K562 (cell line): ENCODE results near the gene MEI4. TPM values are rescaled to one million over a fixed set of nuclear protein-coding genes. Genes with fewer than 3 reads are reported as not detected.

Source experiments
- BRCA1 ChIP-seq, 2 experiments: fragments of 450-650 bp in 1 of 2; sonication (generic) in 1 of 2; formaldehyde crosslinking in 1 of 2; IDR thresholded peaks; 2 replicates each; pipeline versions ENCODE4 v1.5.0 to v1.6.1; 2017 to 2020; ENCODE audit warnings: mild to moderate bottlenecking in 1 of 2, missing genetic modification reagents in 1 of 2
- CTBP1 ChIP-seq: fragments of 450-650 bp; IDR thresholded peaks from 2 replicates; pipeline ENCODE4 v1.6.1; 2016; ENCODE audit warnings: borderline replicate concordance
- MEF2A ChIP-seq: IDR thresholded peaks from 2 replicates; pipeline ENCODE4 v1.6.1; 2011; ENCODE audit warnings: low read depth, mild to moderate bottlenecking, low read length, moderate library complexity; ENCODE audit not compliant: control insufficient read depth
- ZBTB7A ChIP-seq: IDR thresholded peaks from 2 replicates; pipeline ENCODE4 v1.6.1; 2011; ENCODE audit warnings: low read depth, mild to moderate bottlenecking, low read length, moderate library complexity, borderline replicate concordance; ENCODE audit not compliant: control insufficient read depth
- ZNF184 ChIP-seq: sonication (generic); formaldehyde crosslinking; IDR thresholded peaks from 2 replicates; pipeline ENCODE4 v1.5.0; 2020; ENCODE audit warnings: missing genetic modification reagents
- ZNF316 ChIP-seq: fragments of 450-650 bp; IDR thresholded peaks from 2 replicates; pipeline ENCODE4 v1.6.1; 2016
- ZNF444 ChIP-seq: fragments of 250-450 bp; sonication (Bioruptor Pico); IDR thresholded peaks from 2 replicates; pipeline ENCODE4 v1.4.0; 2020; ENCODE audit warnings: mild to moderate bottlenecking, moderate library complexity
- ZNF584 ChIP-seq: fragments of 200-800 bp; sonication (Bioruptor generic); IDR thresholded peaks from 2 replicates; pipeline ENCODE4 v1.6.1; 2016; ENCODE audit warnings: low read depth, mild to moderate bottlenecking, missing genetic modification characterization, missing compliant biosample characterization
- polyA plus RNA-seq, 8 experiments: library from polyadenylated mRNA; depleted of rRNA in 4 of 8; stranded (reverse) in 5 of 8; unstranded in 3 of 8; fragments of >200 nt; fragmentation: Nextera tagmentation in 2 of 8; fragmentation: Illumina TruSeq in 1 of 8; extraction: Ambion mirVana in 2 of 8; extraction: Trizol in 1 of 8; gene quantifications; 2 replicates each; pipeline versions ENCODE4 v1.2.1 to v1.2.3, GENCODE V29; 2011 to 2014; ENCODE audit warnings: inconsistent platforms in 1 of 8, missing spikeins in 1 of 8
- total RNA-seq, 7 experiments: library from RNA; depleted of rRNA in 6 of 7; stranded (reverse); fragments of >200 nt in 6 of 7; fragmentation: Illumina TruSeq in 2 of 7; extraction: Trizol in 2 of 7; gene quantifications; 2 replicates each; pipeline versions ENCODE4 v1.2.1 to v1.2.3, GENCODE V29; 2011 to 2021; ENCODE audit warnings: low replicate concordance in 1 of 7
- TF ChIP-seq, protein P1 (sequence below): fragments of 450-650 bp; IDR thresholded peaks from 2 replicates; pipeline ENCODE4 v1.6.1; 2017; ENCODE audit warnings: mild to moderate bottlenecking, moderate library complexity
- TF ChIP-seq, protein P2 (sequence below): fragments of 450-650 bp; conservative IDR thresholded peaks from 2 replicates; pipeline ENCODE4 v1.6.1; 2016; ENCODE audit warnings: missing genetic modification characterization, low read depth, mild to moderate bottlenecking, missing compliant biosample characterization, moderate library complexity
- TF ChIP-seq, protein P3 (sequence below): fragments of 250-450 bp; sonication (Bioruptor Pico); IDR thresholded peaks from 2 replicates; pipeline ENCODE4 v1.5.1; 2021; ENCODE audit warnings: mild to moderate bottlenecking
- TF ChIP-seq, protein P4 (sequence below): fragments of 200-400 bp; formaldehyde crosslinking; IDR thresholded peaks from 2 replicates; pipeline ENCODE4 v1.6.1; 2017; ENCODE audit warnings: mild to moderate bottlenecking, low read depth, low read length, moderate library complexity

MEI4 gene
- total and polyA plus RNA-seq, 9 of the 15 experiments (the other 6 are each of a cell fraction or from before 2014, with no cell fraction given) = not detected

- TF ChIP-seq CTBP1 (no peak), ZNF184 (CRISPR knock-in tag) (no peak), ZNF444 (CRISPR knock-in tag) (no peak), ZNF584 (CRISPR knock-in tag) (no peak), ZBTB7A (no peak), ZNF316 (no peak), BRCA1 (IDR thresholded peaks at IDR 0.05) (no peak), BRCA1 (CRISPR knock-in tag; IDR thresholded peaks at IDR 0.05) (no peak), MEF2A (no peak)
- TF ChIP-seq, protein P1, sequence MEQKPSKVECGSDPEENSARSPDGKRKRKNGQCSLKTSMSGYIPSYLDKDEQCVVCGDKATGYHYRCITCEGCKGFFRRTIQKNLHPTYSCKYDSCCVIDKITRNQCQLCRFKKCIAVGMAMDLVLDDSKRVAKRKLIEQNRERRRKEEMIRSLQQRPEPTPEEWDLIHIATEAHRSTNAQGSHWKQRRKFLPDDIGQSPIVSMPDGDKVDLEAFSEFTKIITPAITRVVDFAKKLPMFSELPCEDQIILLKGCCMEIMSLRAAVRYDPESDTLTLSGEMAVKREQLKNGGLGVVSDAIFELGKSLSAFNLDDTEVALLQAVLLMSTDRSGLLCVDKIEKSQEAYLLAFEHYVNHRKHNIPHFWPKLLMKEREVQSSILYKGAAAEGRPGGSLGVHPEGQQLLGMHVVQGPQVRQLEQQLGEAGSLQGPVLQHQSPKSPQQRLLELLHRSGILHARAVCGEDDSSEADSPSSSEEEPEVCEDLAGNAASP = no peak
- TF ChIP-seq, protein P2, sequence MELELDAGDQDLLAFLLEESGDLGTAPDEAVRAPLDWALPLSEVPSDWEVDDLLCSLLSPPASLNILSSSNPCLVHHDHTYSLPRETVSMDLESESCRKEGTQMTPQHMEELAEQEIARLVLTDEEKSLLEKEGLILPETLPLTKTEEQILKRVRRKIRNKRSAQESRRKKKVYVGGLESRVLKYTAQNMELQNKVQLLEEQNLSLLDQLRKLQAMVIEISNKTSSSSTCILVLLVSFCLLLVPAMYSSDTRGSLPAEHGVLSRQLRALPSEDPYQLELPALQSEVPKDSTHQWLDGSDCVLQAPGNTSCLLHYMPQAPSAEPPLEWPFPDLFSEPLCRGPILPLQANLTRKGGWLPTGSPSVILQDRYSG (tag) = no peak
- TF ChIP-seq, protein P3, sequence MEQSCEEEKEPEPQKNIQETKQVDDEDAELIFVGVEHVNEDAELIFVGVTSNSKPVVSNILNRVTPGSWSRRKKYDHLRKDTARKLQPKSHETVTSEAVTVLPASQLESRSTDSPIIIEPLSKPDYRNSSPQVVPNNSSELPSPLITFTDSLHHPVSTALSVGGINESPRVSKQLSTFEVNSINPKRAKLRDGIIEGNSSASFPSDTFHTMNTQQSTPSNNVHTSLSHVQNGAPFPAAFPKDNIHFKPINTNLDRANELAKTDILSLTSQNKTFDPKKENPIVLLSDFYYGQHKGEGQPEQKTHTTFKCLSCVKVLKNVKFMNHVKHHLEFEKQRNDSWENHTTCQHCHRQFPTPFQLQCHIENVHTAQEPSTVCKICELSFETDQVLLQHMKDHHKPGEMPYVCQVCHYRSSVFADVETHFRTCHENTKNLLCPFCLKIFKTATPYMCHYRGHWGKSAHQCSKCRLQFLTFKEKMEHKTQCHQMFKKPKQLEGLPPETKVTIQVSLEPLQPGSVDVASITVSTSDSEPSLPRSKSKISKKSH = no peak
- TF ChIP-seq, protein P4, sequence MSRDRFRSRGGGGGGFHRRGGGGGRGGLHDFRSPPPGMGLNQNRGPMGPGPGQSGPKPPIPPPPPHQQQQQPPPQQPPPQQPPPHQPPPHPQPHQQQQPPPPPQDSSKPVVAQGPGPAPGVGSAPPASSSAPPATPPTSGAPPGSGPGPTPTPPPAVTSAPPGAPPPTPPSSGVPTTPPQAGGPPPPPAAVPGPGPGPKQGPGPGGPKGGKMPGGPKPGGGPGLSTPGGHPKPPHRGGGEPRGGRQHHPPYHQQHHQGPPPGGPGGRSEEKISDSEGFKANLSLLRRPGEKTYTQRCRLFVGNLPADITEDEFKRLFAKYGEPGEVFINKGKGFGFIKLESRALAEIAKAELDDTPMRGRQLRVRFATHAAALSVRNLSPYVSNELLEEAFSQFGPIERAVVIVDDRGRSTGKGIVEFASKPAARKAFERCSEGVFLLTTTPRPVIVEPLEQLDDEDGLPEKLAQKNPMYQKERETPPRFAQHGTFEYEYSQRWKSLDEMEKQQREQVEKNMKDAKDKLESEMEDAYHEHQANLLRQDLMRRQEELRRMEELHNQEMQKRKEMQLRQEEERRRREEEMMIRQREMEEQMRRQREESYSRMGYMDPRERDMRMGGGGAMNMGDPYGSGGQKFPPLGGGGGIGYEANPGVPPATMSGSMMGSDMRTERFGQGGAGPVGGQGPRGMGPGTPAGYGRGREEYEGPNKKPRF = no peak
Measured at GRCh38 chr6:77652739-77653138, at the start of gene MEI4 (continued).
